Activated CD8-positive, alpha-beta T cell treated with anti-CD3 and anti-CD28 coated beads for 36 hours (primary cell): ENCODE measurements around the gene ACAA2. TPM values are rescaled to one million over a fixed set of nuclear protein-coding genes. Genes with fewer than 3 reads are reported as not detected.

Source experiments
- ATAC-seq: fragments of 200-7000 bp; cut with Tn5 transposase; one replicate; pipeline ENCODE4 v1.10.0; 2021; ENCODE audit warnings: mild to moderate bottlenecking, moderate library complexity
- CTCF ChIA-PET: fragments of 350-600 bp; sonication (Branson Sonifier 250); formaldehyde crosslinking; loops from one replicate; lab custom pipeline; 2021; ENCODE audit warnings: antibody characterized with exemption; lab: Charles Lee
- POLR2A ChIA-PET: fragments of 350-600 bp; sonication (Branson Sonifier 250); formaldehyde crosslinking; loops from one replicate; lab custom pipeline; 2021; ENCODE audit warnings: antibody characterized with exemption; lab: Charles Lee
- DNase-seq: peaks from one replicate; pipeline ENCODE4 v3.0.0-alpha.2; 2020
- H3K27ac Mint-ChIP-seq: one replicate; pipeline ENCODE4 v1.8.0; 2021; ENCODE audit warnings: mild to moderate bottlenecking, mixed read lengths
- H3K27me3 Mint-ChIP-seq: one replicate; pipeline ENCODE4 v1.8.0; 2021; ENCODE audit warnings: mixed read lengths
- H3K36me3 Mint-ChIP-seq: one replicate; pipeline ENCODE4 v1.8.0; 2021; ENCODE audit warnings: low read depth, mixed read lengths
- H3K4me1 Mint-ChIP-seq: one replicate; pipeline ENCODE4 v1.8.0; 2021; ENCODE audit warnings: low read depth, mixed read lengths
- H3K4me3 Mint-ChIP-seq: one replicate; pipeline ENCODE4 v1.8.0; 2021; ENCODE audit warnings: mild to moderate bottlenecking, moderate library complexity, mixed read lengths
- H3K9me3 Mint-ChIP-seq: one replicate; pipeline ENCODE4 v1.8.0; 2021; ENCODE audit warnings: mixed read lengths
- CTCF ChIP-seq: fragments of 200-600 bp; IDR thresholded peaks from one replicate; pipeline ENCODE4 v1.8.0; 2022; ENCODE audit warnings: antibody characterized with exemption, mild to moderate bottlenecking
- intact Hi-C: fragments of 100-400 bp; cut with micrococcal nuclease; formaldehyde crosslinking; loops from one replicate; pipeline ENCODE4 v1.10.0; 2022
- total RNA-seq, 2 experiments: library from RNA; stranded (reverse); gene quantifications; one replicate each; pipeline ENCODE4 v1.2.3, GENCODE V29; 2021

ACAA2 gene
- total RNA-seq, 2 experiments from 2014 or later, result 83.3 to 84.6 TPM

- Mint-ChIP-seq H3K27ac (no peak overlapping the region), H3K4me3 (no peak overlapping the region), H3K4me1 (no peaks in the 10 kb centered on the region), H3K36me3 (no peaks in the 10 kb centered on the region), H3K27me3 (no peaks in the 10 kb centered on the region), H3K9me3 (no peaks in the 10 kb centered on the region)
- DNase-seq (no peak), ATAC-seq (no peak)
- CTCF ChIA-PET, result no interaction called here
- POLR2A ChIA-PET, result no interaction called here
- no peak for TF ChIP-seq CTCF
- intact Hi-C loops, result no loop called here
Measured at GRCh38 chr18:49758263-49758610, 55.1 kb downstream of the ACAA2 start.

- Mint-ChIP-seq H3K27ac (no peak overlapping the region), H3K27me3 (no peaks in the 10 kb centered on the region), H3K36me3 (no peaks in the 10 kb centered on the region), H3K4me3 (no peak overlapping the region), H3K4me1 (peaks cover 2% of the 10 kb centered on the region), H3K9me3 (no peaks in the 10 kb centered on the region)
- CTCF ChIA-PET, result no interaction called here
- DNase-seq, result peak; percentile 6
- no peak for TF ChIP-seq CTCF
- ATAC-seq, result no peak
- POLR2A ChIA-PET, result no interaction called here
- intact Hi-C loops, result no loop called here
Measured at GRCh38 chr18:49757513-49758262, 55.6 kb downstream of the ACAA2 start.

- no peaks in the 10 kb centered on the region for H3K27me3 Mint-ChIP-seq
- no peak for ATAC-seq
- no peaks in the 10 kb centered on the region for H3K9me3 Mint-ChIP-seq
- TF ChIP-seq CTCF, result no peak
- no peak overlapping the region for H3K4me3 Mint-ChIP-seq
- intact Hi-C loops, result no loop called here
- H3K36me3 Mint-ChIP-seq, result no peaks in the 10 kb centered on the region
- POLR2A ChIA-PET, result no interaction called here
- CTCF ChIA-PET, result no interaction called here
- no peak overlapping the region for H3K27ac Mint-ChIP-seq
- H3K4me1 Mint-ChIP-seq, result peaks cover 6% of the 10 kb centered on the region
- no peak for DNase-seq
Measured at GRCh38 chr18:49756671-49757362, 56.5 kb downstream of the ACAA2 start.

- CTCF ChIA-PET, result no interaction called here
- intact Hi-C loops, result no loop called here
- H3K36me3 Mint-ChIP-seq, result no peaks in the 10 kb centered on the region
- POLR2A ChIA-PET, result no interaction called here
- H3K27ac Mint-ChIP-seq, result no peak overlapping the region
- DNase-seq (no peak), ATAC-seq (no peak)
- TF ChIP-seq CTCF, result no peak
- no peaks in the 10 kb centered on the region for H3K9me3 Mint-ChIP-seq
- no peak overlapping the region for H3K4me3 Mint-ChIP-seq
- no peaks in the 10 kb centered on the region for H3K27me3 Mint-ChIP-seq
- peaks cover 13% of the 10 kb centered on the region for H3K4me1 Mint-ChIP-seq
Measured at GRCh38 chr18:49756135-49756534, 57.2 kb downstream of the ACAA2 start.

- no peaks in the 10 kb centered on the region for H3K36me3 Mint-ChIP-seq
- ATAC-seq (no peak), DNase-seq (no peak)
- peaks cover 14% of the 10 kb centered on the region for H3K4me1 Mint-ChIP-seq
- no peak overlapping the region for H3K4me3 Mint-ChIP-seq
- CTCF ChIA-PET, result no interaction called here
- no peaks in the 10 kb centered on the region for H3K27me3 Mint-ChIP-seq
- POLR2A ChIA-PET, result no interaction called here
- no peak overlapping the region for H3K27ac Mint-ChIP-seq
- no peaks in the 10 kb centered on the region for H3K9me3 Mint-ChIP-seq
- TF ChIP-seq CTCF, result no peak
- intact Hi-C loops, result no loop called here
Measured at GRCh38 chr18:49755489-49755888, 57.8 kb downstream of the ACAA2 start.
